ENCODE data around the gene GSK3A. TPM values are rescaled to one million over a fixed set of nuclear protein-coding genes. Genes with fewer than 3 reads are reported as not detected.

GSK3A gene
- total and polyA plus RNA-seq, 9 of the 15 experiments (the other 6 are each of a cell fraction or from before 2014, with no cell fraction given): 0.62 to 90.7 (median 33.3) TPM

DNA sequence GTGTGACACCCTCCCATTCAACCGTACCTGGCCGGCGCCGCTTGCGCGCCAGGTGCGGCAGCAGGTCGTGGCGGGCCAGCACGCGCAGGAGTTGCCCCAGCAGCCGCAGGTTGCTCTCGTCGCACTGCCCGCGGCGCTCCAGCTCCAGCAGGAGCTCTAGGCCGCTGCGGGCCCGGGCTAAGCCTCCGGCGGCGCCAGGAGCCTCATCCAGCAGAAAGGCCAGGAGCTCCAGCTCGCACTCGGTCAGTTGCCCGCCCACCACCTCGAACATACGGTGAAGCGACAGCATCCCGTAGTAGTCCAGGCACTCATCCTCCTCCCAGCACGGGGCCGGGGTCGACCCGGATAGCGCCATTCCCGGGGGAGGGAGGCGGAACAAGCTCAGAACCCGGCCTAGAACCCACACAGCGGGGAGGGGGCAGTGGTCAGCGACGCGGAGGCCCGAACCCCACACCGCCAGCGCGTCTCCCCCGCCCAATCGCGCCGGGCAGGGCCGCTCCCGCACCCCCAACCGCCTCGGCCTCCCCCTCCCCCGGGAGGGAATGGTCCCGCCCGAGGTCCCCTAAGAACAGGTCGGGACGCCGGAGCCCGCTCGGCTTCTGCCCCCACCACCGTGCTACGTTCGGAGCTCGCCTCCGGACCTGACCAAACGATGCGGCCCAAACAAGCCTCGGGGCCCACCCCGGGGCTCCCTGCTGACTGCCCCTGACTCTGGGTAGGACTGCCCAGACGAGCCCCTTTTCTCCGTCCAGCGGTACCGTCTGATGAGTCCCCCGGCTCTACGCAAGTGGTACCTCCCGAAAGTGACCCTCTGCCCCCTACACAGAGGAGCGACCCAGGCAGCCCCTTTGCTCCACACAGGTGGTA lies 25.5 kb downstream of the GSK3A start:
- ChIA-PET CTCF (ENCODE audit: low intra/inter-chr PET ratio) (no interaction called here), POLR2A (interaction anchor here (0.5 to 3.1 kb wide), 12 partner anchors 9 to 114 kb away, joined by 3 to 19 read pairs (median 4); partner anchors contain the start of gene GSK3A)
- Histone ChIP-seq H2AFZ (ENCODE audit: low read depth, low read length) (peak overlapping the region; percentile 89), H3K36me3 (ENCODE audit: control insufficient read depth, insufficient read depth, low read length) (peaks cover 47% of the 10 kb centered on the region), H3K27ac (ENCODE audit: extremely low read depth, low read depth, low read length) (peak overlapping the region; percentile 91), H3K4me1 (replicated peaks in 1 of 2; ENCODE audit: control insufficient read depth in 2 of 2, insufficient read depth in 2 of 2, low read length in 2 of 2) (peaks cover 30 to 55% of the 10 kb centered on the region in 2 experiments), H3K9ac (ENCODE audit: insufficient read depth in 1 of 2, low read depth in 2 of 2, low read length in 2 of 2) (peak overlapping the region; percentile 89 to 96), H3K4me3 (peak overlapping the region; percentile 82), H3K79me2 (ENCODE audit: control insufficient read depth, insufficient read depth, low read length) (peaks cover 95% of the 10 kb centered on the region), H4K20me1 (replicated peaks; ENCODE audit: control insufficient read depth, insufficient read depth, low read length) (peaks cover 16% of the 10 kb centered on the region), H3K27me3 (ENCODE audit: control insufficient read depth in 2 of 2, insufficient read depth in 2 of 2, low read length in 2 of 2) (no peaks in the 10 kb centered on the region), H3K4me2 (ENCODE audit: insufficient read depth, low read length) (peak overlapping the region; percentile 96), H3K9me1 (ENCODE audit: control insufficient read depth, insufficient read depth, low read length) (peaks cover 6% of the 10 kb centered on the region), H3K9me3 (replicated peaks; ENCODE audit: control insufficient read depth, insufficient read depth, low read depth, low read length) (no peaks in the 10 kb centered on the region)
- peak; percentile 61 to 80 (median 72) for DNase-seq (ENCODE audit: extremely low read depth in 1 of 4, low spot score in 3 of 4)
- WGBS (ENCODE audit: insufficient coverage, low coverage, missing lambda C conversion rate): under 1% methylated on average over 66 of the region's 79 CpGs
- peak; percentile 45 for ATAC-seq
- FAIRE-seq: no peak
- BruUV-seq (replicated peaks): no TSS peak
- in situ Hi-C loops (cut with MboI): no loop called here
- intact Hi-C loops (cut with micrococcal nuclease): no loop called here
- TF ChIP-seq MECOM (CRISPR knock-in tag; IDR thresholded peaks at IDR 0.05) (no peak), PHTF2 (CRISPR knock-in tag; IDR thresholded peaks at IDR 0.05) (peak; percentile 74; the same call in 1 of the 2 replicates), ZNF444 (CRISPR knock-in tag; IDR thresholded peaks at IDR 0.05) (0 out of 2 replicates have a peak, but pooled peaks have one; percentile 19), NONO (IDR thresholded peaks at IDR 0.05; ENCODE audit: low read depth in 2 of 2, low read length in 1 of 2) (peak in 1 of 2 experiments; percentile 97; a peak in 2 of 4 replicates), RBM22 (IDR thresholded peaks at IDR 0.05; ENCODE audit: low read depth, low read length, poor library complexity, severe bottlenecking) (peak; percentile 56), HMGN3 (IDR thresholded peaks at IDR 0.05; ENCODE audit: borderline replicate concordance, extremely low read depth, insufficient read length, low read depth, low read length) (peak; percentile 38), ZFP1 (CRISPR knock-in tag; IDR thresholded peaks at IDR 0.05) (0 out of 2 replicates have a peak, but pooled peaks have one; percentile 3), ZNF263 (CRISPR knock-in tag; IDR thresholded peaks at IDR 0.05; ENCODE audit: borderline replicate concordance) (0 out of 2 replicates have a peak, but pooled peaks have one; percentile 56), MED1 (CRISPR knock-in tag; IDR thresholded peaks at IDR 0.05; ENCODE audit: borderline replicate concordance) (0 out of 2 replicates have a peak, but pooled peaks have one; percentile 21), ATF7 (IDR thresholded peaks at IDR 0.05) (peak; percentile 91), FOXK2 (conservative IDR thresholded peaks at IDR 0.05 in 1 of 2, IDR thresholded peaks at IDR 0.05 in 1 of 2; ENCODE audit: low read depth in 2 of 2) (peak in 1 of 2 experiments; percentile 92; a peak in 2 of 4 replicates), MEIS2 (IDR thresholded peaks at IDR 0.05; ENCODE audit: partially characterized antibody) (no peak), JUND (IDR thresholded peaks at IDR 0.05; ENCODE audit: borderline replicate concordance, low read depth, low read length) (peak; percentile 38; the same call in 1 of the 2 replicates), JUND (tag; IDR thresholded peaks at IDR 0.05; ENCODE audit: borderline replicate concordance, low read depth, low read length) (no peak), MAZ (CRISPR knock-in tag; conservative IDR thresholded peaks at IDR 0.05 in 1 of 2, IDR thresholded peaks at IDR 0.05 in 1 of 2) (peak; percentile 28 to 58; a peak in 2 of 4 replicates)
- TF ChIP-seq, protein P1, sequence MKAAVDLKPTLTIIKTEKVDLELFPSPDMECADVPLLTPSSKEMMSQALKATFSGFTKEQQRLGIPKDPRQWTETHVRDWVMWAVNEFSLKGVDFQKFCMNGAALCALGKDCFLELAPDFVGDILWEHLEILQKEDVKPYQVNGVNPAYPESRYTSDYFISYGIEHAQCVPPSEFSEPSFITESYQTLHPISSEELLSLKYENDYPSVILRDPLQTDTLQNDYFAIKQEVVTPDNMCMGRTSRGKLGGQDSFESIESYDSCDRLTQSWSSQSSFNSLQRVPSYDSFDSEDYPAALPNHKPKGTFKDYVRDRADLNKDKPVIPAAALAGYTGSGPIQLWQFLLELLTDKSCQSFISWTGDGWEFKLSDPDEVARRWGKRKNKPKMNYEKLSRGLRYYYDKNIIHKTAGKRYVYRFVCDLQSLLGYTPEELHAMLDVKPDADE (conservative IDR thresholded peaks at IDR 0.05; ENCODE audit: control insufficient read depth, low read depth, low read length): peak; percentile 36
- TF ChIP-seq, protein P2, sequence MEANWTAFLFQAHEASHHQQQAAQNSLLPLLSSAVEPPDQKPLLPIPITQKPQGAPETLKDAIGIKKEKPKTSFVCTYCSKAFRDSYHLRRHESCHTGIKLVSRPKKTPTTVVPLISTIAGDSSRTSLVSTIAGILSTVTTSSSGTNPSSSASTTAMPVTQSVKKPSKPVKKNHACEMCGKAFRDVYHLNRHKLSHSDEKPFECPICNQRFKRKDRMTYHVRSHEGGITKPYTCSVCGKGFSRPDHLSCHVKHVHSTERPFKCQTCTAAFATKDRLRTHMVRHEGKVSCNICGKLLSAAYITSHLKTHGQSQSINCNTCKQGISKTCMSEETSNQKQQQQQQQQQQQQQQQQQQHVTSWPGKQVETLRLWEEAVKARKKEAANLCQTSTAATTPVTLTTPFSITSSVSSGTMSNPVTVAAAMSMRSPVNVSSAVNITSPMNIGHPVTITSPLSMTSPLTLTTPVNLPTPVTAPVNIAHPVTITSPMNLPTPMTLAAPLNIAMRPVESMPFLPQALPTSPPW (CRISPR knock-in tag; IDR thresholded peaks at IDR 0.05): no peak
